Gastroesophageal sphincter (tissue), 3 donors: ENCODE measurements around the gene VPS29.

Experiments
- CTCF ChIP-seq, 4 experiments: fragments of 200-600 bp in 2 of 4; fragments of 450-650 bp in 2 of 4; sonication (generic) in 1 of 4; IDR thresholded peaks; one replicate each; pipeline ENCODE4 v1.5.1; 2017 to 2019; ENCODE audit warnings: antibody characterized with exemption in 4 of 4, mild to moderate bottlenecking in 2 of 4, moderate library complexity in 2 of 4
- EP300 ChIP-seq: sonication (generic); formaldehyde crosslinking; IDR thresholded peaks from one replicate; pipeline ENCODE4 v1.6.1; 2017; ENCODE audit warnings: antibody characterized with exemption, mild to moderate bottlenecking
- POLR2A ChIP-seq, 2 donors: fragments of 450-650 bp; IDR thresholded peaks; one replicate each; pipeline ENCODE4 v1.6.1; 2017; ENCODE audit warnings: antibody characterized with exemption in 2 of 2, mild to moderate bottlenecking in 2 of 2, moderate library complexity in 1 of 2
- POLR2AphosphoS5 ChIP-seq: sonication (generic); formaldehyde crosslinking; IDR thresholded peaks from one replicate; pipeline ENCODE4 v1.6.1; 2017; ENCODE audit warnings: antibody characterized with exemption

DNA sequence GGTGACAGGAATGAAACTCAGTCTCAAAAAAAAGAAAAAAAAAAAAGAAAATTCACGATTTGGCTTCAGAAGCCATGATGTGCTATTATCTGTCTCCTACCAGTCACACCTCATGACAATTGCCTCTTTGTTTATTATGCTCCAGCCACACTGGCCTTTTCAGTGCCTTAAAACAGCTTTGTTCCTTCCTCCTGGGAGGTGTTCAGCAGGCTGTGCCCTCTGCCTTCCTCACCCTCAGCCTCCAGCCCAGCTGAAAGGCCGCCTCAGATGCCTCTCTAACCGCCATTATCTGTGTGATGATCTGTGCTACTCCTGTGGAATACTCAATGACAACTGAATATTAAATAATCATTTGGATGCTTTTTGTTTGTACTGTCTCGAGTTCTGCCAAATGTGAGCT is 43.2 kb downstream of the VPS29 start:
- TF ChIP-seq CTCF (IDR thresholded peaks at IDR 0.05) (no peak), POLR2A (IDR thresholded peaks at IDR 0.05) (no peak), EP300 (no peak), POLR2AphosphoS5 (no peak)
